ENCODE results near the gene SHISA2.

The SHISA2 gene

DNA sequence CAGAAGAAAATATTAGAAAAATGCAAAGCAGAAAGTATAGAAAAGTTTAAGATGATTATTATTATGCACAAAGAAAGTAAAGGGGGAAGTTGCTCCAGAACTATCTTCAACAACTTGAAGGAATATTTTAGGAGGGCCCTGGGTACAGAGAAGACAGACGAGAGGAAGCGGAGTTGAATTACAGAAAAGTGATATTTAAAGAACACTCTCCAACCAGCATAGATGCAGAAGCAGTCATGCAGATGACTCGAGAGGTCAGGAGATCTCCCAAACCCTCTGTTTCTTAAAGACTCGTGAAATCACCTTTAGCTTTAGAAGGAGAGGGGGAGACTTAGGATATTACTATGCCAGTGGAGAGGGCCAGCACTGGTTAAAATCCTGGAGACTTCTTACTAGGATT lies 8.5 kb upstream of the SHISA2 start:
- no peak for DNase-seq (ENCODE audit: low read depth, low spot score)
- TF ChIP-seq ZNF274 (IDR thresholded peaks at IDR 0.05; ENCODE audit: low read depth, low read length) (no peak), SUZ12 (IDR thresholded peaks at IDR 0.05; ENCODE audit: extremely low read depth, insufficient read depth, insufficient read length) (no peak), YY1 (IDR thresholded peaks at IDR 0.05; ENCODE audit: insufficient read depth, insufficient read length) (no peak)
- Histone ChIP-seq H3K4me3 (ENCODE audit: insufficient read length, low read depth) (no peak overlapping the region), H3K36me3 (ENCODE audit: insufficient read depth, insufficient read length, low read length) (no peaks in the 10 kb centered on the region), H3K27me3 (ENCODE audit: insufficient read depth, insufficient read length) (no peaks in the 10 kb centered on the region), H3K9ac (ENCODE audit: insufficient read length, low read depth) (no peak overlapping the region), H3K9me3 (ENCODE audit: insufficient read depth, low read length) (no peaks in the 10 kb centered on the region), H3K4me1 (ENCODE audit: insufficient read depth, insufficient read length) (no peaks in the 10 kb centered on the region)

- no peak for DNase-seq (ENCODE audit: low read depth, low spot score)
- Histone ChIP-seq H3K4me3 (ENCODE audit: insufficient read length, low read depth) (no peak overlapping the region), H3K9ac (ENCODE audit: insufficient read length, low read depth) (no peak overlapping the region), H3K27me3 (ENCODE audit: insufficient read depth, insufficient read length) (peaks cover under 1% of the 10 kb centered on the region), H3K4me1 (ENCODE audit: insufficient read depth, insufficient read length) (no peaks in the 10 kb centered on the region), H3K9me3 (ENCODE audit: insufficient read depth, low read length) (no peaks in the 10 kb centered on the region), H3K36me3 (ENCODE audit: insufficient read depth, insufficient read length, low read length) (no peaks in the 10 kb centered on the region)
- TF ChIP-seq SUZ12 (IDR thresholded peaks at IDR 0.05; ENCODE audit: extremely low read depth, insufficient read depth, insufficient read length), result no peak
- TF ChIP-seq YY1 (IDR thresholded peaks at IDR 0.05; ENCODE audit: insufficient read depth, insufficient read length), result no peak
- no peak for TF ChIP-seq ZNF274 (IDR thresholded peaks at IDR 0.05; ENCODE audit: low read depth, low read length)
Observed at GRCh38 chr13:26058704-26059103, 6.9 kb upstream of the SHISA2 start.

DNA sequence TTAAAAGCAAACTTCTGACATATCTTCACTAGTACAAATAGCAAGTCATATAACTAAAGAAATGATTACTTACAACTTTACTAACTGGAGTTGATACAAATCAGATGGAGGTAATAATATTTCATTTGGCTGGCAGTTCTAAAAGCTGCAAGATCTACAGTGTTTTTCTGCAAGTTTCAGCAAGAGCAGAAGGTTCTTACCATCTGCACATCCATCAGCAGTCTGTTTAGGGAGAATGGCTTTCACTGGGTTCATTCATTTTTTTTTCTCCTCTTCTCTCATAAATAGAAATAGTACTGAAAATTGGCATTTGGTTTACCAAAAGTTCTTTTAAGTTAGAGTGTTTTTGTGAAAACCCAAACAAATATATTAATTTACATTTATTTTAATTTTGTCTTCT lies 3.1 kb upstream of the SHISA2 start:
- Histone ChIP-seq H3K4me1 (ENCODE audit: insufficient read depth, insufficient read length) (peaks cover 2% of the 10 kb centered on the region), H3K36me3 (ENCODE audit: insufficient read depth, insufficient read length, low read length) (no peaks in the 10 kb centered on the region), H3K9me3 (ENCODE audit: insufficient read depth, low read length) (no peaks in the 10 kb centered on the region), H3K27me3 (ENCODE audit: insufficient read depth, insufficient read length) (peaks cover 36% of the 10 kb centered on the region), H3K4me3 (ENCODE audit: insufficient read length, low read depth) (no peak overlapping the region), H3K9ac (ENCODE audit: insufficient read length, low read depth) (no peak overlapping the region)
- no peak for TF ChIP-seq SUZ12 (IDR thresholded peaks at IDR 0.05; ENCODE audit: extremely low read depth, insufficient read depth, insufficient read length)
- no peak for TF ChIP-seq YY1 (IDR thresholded peaks at IDR 0.05; ENCODE audit: insufficient read depth, insufficient read length)
- no peak for TF ChIP-seq ZNF274 (IDR thresholded peaks at IDR 0.05; ENCODE audit: low read depth, low read length)
- no peak for DNase-seq (ENCODE audit: low read depth, low spot score)

DNA sequence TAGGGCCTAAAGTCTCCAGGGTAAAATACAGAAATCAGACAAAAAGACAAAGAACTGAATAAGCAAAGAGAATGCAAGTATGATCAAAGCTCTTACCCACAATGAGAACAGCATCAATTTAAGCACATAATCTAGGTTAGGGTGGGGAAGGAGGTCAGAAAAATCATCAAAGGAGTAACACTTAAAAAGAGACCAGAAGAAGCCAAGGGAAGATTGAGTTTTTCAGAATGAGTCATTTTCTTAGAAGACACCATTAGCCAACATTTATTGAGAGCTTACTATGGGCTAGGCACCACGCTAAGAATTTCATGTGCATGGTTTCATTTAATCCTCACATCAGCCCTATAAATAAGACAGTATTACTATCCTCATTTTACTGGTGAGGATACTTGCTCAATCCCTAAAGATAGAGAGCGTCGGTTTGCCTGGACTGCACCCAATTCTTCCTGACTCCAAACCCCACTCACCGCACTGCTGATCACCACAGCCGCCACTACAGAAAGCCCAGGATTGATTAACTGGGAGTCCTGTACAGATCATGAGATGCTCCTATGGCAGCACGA lies 1.7 kb upstream of the SHISA2 start:
- Histone ChIP-seq H3K27me3 (ENCODE audit: insufficient read depth, insufficient read length) (peaks cover 50% of the 10 kb centered on the region), H3K9me3 (ENCODE audit: insufficient read depth, low read length) (no peaks in the 10 kb centered on the region), H3K4me3 (ENCODE audit: insufficient read length, low read depth) (no peak overlapping the region), H3K4me1 (ENCODE audit: insufficient read depth, insufficient read length) (peaks cover 2% of the 10 kb centered on the region), H3K9ac (ENCODE audit: insufficient read length, low read depth) (no peak overlapping the region), H3K36me3 (ENCODE audit: insufficient read depth, insufficient read length, low read length) (no peaks in the 10 kb centered on the region)
- TF ChIP-seq SUZ12 (IDR thresholded peaks at IDR 0.05; ENCODE audit: extremely low read depth, insufficient read depth, insufficient read length), result no peak
- TF ChIP-seq YY1 (IDR thresholded peaks at IDR 0.05; ENCODE audit: insufficient read depth, insufficient read length), result no peak
- TF ChIP-seq ZNF274 (IDR thresholded peaks at IDR 0.05; ENCODE audit: low read depth, low read length), result no peak
- no peak for DNase-seq (ENCODE audit: low read depth, low spot score)

- Histone ChIP-seq H3K36me3 (ENCODE audit: insufficient read depth, insufficient read length, low read length) (no peaks in the 10 kb centered on the region), H3K27me3 (ENCODE audit: insufficient read depth, insufficient read length) (peaks cover 53% of the 10 kb centered on the region), H3K4me3 (ENCODE audit: insufficient read length, low read depth) (no peak overlapping the region), H3K4me1 (ENCODE audit: insufficient read depth, insufficient read length) (peaks cover 2% of the 10 kb centered on the region), H3K9ac (ENCODE audit: insufficient read length, low read depth) (no peak overlapping the region), H3K9me3 (ENCODE audit: insufficient read depth, low read length) (no peaks in the 10 kb centered on the region)
- no peak for DNase-seq (ENCODE audit: low read depth, low spot score)
- TF ChIP-seq SUZ12 (IDR thresholded peaks at IDR 0.05; ENCODE audit: extremely low read depth, insufficient read depth, insufficient read length) (no peak), ZNF274 (IDR thresholded peaks at IDR 0.05; ENCODE audit: low read depth, low read length) (no peak), YY1 (IDR thresholded peaks at IDR 0.05; ENCODE audit: insufficient read depth, insufficient read length) (no peak)
Observed at GRCh38 chr13:26052337-26052736, 521 bp upstream of the SHISA2 start.

DNA sequence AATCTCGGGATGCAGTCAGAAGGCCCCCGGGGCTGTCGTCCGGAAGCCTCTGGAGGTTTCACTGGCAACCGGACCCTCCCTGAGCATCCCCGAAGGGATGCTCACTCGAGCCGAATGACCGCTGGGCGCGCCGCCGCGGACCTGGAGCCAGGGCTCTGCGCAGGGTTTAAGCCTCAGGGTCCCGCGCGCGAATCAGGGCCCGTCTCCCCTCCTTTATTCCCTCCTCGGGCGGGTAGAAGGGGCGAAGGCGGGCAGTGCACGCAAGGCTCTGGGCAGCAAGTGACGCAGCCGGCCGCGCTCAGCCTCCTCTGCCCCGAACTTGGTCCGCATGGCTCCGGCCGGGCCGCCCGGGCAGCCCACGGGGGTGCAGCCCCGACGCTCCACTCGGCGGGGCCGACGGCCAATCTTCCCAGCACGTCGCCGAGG lies 572 bp downstream of the SHISA2 start:
- Histone ChIP-seq H3K4me1 (ENCODE audit: insufficient read depth, insufficient read length) (peaks cover 2% of the 10 kb centered on the region), H3K9me3 (ENCODE audit: insufficient read depth, low read length) (no peaks in the 10 kb centered on the region), H3K9ac (ENCODE audit: insufficient read length, low read depth) (peak overlapping the region; percentile 80), H3K36me3 (ENCODE audit: insufficient read depth, insufficient read length, low read length) (peaks cover 4% of the 10 kb centered on the region), H3K4me3 (ENCODE audit: insufficient read length, low read depth) (peak overlapping the region; percentile 50), H3K27me3 (ENCODE audit: insufficient read depth, insufficient read length) (peaks cover 53% of the 10 kb centered on the region)
- TF ChIP-seq YY1 (IDR thresholded peaks at IDR 0.05; ENCODE audit: insufficient read depth, insufficient read length), result no peak
- no peak for TF ChIP-seq SUZ12 (IDR thresholded peaks at IDR 0.05; ENCODE audit: extremely low read depth, insufficient read depth, insufficient read length)
- no peak for DNase-seq (ENCODE audit: low read depth, low spot score)

DNA sequence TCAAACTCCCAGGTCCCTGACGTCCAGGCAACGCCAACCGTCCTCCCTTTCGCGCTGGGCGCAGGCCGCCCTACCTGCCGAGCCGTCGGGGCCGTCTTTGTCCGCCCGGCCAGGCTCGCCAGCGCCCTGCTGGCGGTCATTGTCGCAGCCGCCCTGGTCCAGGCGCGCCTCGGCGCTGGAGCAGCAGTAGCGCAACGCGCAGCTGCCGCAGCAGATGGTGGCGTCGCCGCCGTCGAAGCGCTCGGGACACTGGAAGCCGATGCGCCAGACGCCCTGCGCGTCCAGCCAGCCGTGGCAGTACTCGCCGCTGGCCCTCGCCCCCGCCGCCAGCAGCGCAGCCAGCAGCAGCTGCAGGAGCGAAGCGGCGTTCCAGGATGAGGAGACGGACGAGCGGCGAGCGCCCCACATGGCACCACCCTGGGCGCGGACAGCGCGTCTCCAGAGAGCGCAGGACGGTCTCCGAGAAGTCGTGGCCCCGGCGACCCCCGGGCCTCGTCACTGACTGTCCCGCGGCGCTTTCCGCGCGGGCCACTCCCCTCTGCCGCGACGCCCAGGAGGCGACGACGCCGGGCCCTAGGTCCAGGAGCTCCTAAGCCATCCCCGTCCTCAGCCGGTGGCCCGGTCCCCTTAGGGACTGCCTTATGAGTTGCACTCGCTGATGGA lies 1.1 kb downstream of the SHISA2 start:
- Histone ChIP-seq H3K4me3 (ENCODE audit: insufficient read length, low read depth) (peak overlapping the region; percentile 50), H3K4me1 (ENCODE audit: insufficient read depth, insufficient read length) (peaks cover 2% of the 10 kb centered on the region), H3K36me3 (ENCODE audit: insufficient read depth, insufficient read length, low read length) (peaks cover 5% of the 10 kb centered on the region), H3K9me3 (ENCODE audit: insufficient read depth, low read length) (no peaks in the 10 kb centered on the region), H3K27me3 (ENCODE audit: insufficient read depth, insufficient read length) (peaks cover 53% of the 10 kb centered on the region), H3K9ac (ENCODE audit: insufficient read length, low read depth) (peak overlapping the region; percentile 80)
- DNase-seq (ENCODE audit: low read depth, low spot score), result no peak
- TF ChIP-seq YY1 (IDR thresholded peaks at IDR 0.05; ENCODE audit: insufficient read depth, insufficient read length) (no peak), SUZ12 (IDR thresholded peaks at IDR 0.05; ENCODE audit: extremely low read depth, insufficient read depth, insufficient read length) (no peak), ZNF274 (IDR thresholded peaks at IDR 0.05; ENCODE audit: low read depth, low read length) (no peak)

All from NT2/D1 (cell line).